Femur (tissue), 1 donor: ENCODE results near the gene SEC16A.
"Not testable (repeated sequence)": the region's sequence is repeated elsewhere in the genome, so short reads cannot be mapped to it uniquely, and the experiment has no call there.

ENCODE experiments used
- DNase-seq: peaks from one replicate; pipeline ENCODE4 v3.0.0-alpha.2; 2017

SEC16A gene

DNA sequence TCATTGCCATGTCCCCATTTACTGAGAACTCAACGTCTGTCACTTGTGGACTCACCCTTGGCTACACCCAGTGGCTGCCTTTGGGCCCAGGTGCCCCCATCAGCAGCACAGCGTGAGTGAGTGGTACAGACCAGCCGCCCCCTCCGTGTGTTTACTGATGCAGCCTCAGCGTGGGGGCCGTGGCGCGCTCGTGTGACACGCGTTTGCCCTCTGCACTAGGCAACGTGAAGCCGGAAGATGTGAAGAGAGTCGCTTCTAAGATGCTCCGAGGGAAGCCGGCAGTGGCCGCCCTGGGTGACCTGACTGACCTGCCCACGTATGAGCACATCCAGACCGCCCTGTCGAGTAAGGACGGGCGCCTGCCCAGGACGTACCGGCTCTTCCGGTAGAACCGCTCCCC is 60.0 kb downstream of the SEC16A start:
- no peak for DNase-seq

DNA sequence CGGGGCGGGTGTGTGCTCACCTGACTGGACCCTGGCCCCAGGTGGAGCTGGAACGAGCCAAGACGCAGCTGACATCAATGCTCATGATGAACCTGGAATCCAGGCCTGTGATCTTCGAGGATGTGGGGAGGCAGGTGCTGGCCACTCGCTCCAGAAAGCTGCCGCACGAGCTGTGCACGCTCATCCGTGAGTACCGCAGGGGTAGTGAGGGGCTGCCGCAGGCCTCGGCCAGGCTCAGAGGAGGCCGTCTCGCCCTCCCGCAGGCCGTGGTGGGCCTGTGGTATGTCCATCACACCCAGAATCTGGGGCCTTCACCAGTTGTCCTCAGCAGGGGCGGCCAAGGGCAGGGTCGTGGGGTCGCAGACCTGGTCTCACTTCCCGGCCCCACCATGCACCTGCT is 61.0 kb downstream of the SEC16A start:
- DNase-seq: no peak

DNA sequence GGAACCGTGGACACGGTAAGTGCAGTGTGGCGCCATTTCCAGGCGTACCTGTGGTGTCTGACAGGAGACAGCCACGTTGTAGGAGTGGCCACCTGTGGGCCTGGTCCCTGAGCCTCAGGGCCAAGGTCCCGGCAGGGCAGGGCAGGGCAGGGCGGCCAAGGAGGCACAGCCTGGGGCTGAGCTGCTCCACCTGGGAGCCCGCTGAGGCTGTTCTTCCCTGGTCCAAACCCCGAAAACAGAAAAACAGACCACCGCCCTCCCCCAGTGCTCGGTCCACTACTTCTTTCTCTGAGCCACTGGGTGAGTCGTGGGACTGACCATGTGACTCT is 63.8 kb downstream of the SEC16A start:
- DNase-seq: no peak

DNA sequence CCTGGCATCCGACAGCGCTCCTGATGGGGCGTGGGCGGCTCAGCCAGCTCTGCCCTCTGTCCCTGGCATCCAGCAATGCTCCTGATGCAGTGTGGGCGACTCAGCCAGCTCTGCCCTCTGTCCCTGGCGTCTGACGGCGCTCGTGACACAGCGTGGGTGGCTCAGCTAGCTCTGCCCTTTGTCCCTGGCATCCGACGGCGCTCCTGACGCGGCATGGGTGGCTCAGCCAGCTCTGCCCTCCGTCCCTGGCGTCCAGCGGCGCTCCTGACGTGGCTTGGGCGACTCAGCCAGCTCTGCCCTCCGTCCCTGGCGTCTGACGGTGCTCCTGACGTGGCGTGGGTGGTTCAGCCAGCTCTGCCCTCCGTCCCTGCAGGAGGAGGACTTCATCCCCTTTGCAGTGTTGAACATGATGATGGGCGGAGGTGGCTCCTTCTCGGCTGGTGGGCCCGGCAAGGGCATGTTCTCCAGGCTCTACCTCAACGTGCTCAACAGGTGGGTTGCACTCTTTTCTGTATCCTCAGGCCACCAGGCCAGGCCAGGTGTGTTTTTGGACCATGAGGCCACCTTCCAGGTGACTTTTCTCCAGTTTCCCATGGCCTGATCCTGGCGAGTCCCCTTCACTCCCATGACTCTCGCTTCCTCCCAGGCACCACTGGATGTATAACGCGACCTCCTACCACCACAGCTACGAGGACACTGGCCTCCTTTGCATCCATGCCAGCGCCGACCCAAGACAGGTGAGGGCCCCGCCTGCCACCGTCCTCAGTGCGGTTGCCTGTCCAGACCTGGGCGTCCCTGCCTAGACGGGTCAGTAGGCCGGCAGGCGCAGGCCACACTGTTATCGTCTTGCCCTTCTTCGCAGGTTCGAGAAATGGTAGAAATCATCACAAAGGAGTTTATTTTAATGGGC is 64.4 kb downstream of the SEC16A start:
- DNase-seq: no peak

DNA sequence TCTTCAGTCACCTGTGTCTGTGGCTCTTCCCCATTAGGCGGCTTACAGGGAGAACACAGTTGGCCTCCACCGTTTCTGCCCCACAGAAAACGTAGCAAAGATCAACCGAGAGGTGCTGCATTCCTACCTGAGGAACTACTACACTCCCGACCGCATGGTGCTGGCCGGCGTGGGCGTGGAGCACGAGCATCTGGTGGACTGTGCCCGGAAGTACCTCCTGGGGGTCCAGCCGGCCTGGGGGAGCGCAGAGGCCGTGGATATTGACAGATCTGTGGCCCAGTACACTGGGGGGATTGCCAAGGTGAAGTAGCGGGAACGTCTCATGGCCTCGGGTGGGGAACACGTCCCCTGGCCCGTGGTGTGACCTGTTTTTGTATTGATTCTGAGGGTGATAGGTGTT is 65.9 kb downstream of the SEC16A start:
- no peak for DNase-seq

DNA sequence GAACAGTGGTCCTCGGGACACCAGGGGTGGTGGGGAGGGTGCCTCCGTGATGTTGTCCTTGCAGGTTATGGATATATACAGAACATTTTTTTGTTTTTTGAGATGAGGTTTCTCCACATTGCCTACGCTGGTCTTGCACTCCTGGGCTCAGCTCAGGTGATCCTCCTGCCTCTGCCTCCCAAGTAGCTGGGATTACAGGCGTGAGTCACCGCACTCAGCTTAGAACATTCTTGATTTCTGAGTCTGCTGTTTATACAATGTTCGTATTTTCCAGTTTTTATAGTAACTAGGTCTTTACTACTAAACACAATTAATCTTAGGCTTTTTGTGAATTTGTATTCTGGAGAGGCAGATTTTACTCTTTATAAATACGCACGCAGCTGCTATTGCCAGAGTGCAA is 66.4 kb downstream of the SEC16A start:
- no peak for DNase-seq

DNA sequence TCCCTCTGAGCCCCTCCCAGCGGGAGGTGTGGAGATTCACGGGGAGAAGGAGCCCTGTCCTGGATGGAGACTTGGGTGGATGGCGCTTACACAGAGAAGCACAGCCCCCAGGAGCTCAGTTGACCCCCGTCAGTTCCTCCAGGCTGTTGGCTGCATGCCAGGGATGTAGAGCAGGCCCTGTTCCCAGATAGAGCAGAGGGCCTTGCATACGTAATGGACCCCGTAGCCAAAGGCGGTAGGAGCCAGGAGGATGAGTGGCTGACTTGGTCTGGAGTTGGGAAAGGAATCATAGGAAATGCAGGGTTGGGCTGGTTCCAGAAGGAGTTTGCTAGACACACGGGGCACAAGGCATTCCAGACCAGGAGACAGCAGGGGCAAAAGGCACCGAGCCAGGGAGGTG is 69.9 kb downstream of the SEC16A start:
- DNase-seq: no peak

DNA sequence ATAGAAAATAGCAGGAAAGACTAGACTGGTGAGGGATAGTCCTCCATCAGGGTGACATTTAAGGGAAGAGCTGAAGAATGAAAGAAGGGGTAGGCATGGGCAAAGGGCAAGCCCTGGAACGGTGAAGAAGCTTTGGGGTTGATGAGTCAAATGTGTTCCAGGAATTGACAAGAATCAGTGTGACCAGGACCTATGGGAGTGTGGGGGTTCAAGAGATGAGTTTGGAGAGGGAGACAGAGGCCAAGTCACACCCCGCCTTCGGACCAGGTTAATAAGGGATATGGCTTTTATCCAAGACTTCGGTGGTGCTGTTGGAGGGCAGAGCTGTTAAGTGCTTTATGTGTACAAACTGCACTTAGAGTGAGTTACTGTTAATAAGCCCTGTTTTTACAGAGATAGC is 71.5 kb downstream of the SEC16A start:
- DNase-seq: no peak

DNA sequence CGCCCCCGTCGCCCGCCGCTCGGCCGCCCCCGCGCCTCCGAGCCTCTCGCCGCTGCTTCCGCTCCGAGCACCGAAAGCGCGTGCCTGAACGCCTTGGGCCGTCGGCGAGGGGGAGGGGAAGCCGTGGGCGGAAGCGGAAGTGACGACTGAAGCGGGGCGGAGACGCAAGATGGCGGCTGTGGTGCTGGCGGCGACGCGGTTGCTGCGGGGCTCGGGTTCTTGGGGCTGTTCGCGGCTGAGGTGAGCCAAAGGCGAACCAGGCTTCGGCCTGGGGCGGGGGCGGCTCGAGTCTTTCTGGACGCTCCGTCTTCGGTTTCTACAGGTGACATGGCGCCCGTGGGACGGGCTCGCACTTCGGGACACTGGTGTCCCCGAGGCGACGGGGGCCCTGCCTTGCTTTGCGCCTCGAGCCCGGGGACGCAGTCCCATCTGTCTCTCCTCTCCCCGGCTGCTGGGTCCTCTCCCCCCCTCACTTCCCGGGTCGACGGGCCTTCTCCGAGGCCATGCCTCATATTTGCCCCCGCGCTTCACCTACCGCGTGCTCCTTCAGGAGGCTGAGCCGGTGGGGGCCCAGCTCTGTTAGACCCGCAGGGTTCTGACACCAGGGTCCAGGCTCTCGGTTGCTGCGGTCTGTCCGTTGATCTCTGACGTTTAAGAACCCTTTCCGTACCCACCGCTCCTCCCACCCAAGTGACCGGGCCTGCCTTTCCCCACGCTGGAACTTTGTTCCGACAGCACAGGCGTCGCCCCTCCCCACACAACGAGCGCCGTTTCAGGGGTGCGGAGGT is 72.1 kb downstream of the SEC16A start, which contains the start of the genes ENTR1 and PMPCA:
Gene ENTR1, minus strand, starts transcription at position 115 of the 788 bp plus-strand sequence. CDS start 217 bp downstream, outside the sequence.
Gene PMPCA, plus strand, starts transcription at position 159 of the 788 bp plus-strand sequence. Its CDS starts 11 bp downstream, at position 170.
- DNase-seq: peak; percentile 95

DNA sequence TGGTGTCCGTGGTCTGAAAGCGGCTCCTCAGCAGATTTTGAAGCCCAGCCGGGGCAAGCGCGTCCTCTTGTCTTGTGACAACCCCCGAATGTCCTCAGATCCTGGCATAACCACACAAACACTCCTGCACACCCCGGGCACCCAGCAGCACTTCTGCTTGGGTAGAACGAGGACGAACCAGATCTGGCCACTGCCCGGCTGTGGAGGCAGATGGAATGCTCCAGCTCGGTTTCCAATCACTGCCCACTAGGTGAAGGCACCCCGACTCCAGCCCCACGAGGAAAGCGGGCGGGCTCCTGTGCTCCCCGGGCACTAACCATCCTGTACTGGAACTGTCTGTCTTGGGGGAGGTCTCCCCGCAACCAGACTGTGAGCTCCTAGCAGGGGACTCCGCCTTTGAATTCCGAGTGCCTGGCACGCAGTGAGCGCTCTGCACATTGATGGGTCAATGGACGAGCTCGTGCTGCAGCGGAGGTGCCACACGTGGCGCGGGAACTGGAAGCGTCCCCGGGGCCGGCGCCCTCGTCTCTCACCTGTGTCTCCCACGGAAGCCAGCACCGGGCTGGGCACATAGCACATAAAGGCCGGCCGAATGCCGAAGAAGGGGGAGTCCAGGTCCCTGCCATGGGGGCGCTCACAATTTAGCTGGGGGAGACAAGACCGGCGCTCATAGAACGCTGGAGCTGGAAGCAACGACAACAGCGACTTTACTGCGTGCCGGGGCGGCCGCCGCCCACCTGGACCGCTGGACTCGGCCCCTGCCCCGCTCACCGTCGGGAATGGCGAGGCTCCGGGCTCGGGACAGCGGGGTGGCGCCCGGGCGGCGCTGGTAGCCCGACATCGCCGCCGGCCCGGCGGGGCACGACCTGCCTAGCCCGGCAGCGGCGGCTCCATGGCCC is 73.0 kb downstream of the SEC16A start:
- peak; percentile 45 for DNase-seq

DNA sequence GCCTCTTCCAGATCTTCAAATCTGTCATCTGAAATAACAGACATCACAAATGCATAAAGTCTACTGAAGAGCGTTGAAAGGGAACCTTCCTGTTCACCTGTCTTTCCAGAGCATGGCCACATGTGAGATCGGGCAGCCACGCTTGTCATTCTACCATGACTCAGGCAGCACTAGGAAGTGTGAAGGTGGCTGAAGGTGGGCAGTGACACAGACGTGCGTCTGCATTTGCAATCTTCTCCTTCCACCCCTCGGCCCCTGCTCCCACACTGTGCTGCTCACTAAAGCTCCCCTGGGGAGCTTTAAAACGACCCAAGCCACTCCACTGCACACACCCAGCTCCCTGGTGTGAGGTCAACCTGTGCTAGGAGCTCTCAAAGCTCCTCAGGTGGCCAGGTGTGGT is 74.9 kb downstream of the SEC16A start:
- DNase-seq: no peak

DNA sequence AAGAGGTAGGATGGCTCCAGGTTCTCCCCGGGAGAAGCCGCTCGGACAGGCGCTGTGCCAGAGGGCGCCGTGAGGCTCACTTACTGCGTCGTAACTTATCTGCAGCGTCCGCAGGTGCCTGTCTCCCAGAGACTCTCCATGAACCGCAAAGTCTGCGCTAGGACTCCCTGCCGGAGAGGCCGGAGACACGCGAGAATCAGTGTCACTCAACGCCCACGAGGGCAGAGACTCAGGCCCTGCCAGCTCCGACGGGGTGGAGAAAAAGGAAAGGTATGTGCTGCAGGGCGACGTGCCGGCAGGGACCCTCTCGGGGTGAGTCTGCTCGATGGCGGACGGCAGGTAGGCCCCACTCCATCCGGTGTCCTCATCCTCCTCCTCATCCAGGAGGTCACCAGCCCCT is 75.8 kb downstream of the SEC16A start:
- DNase-seq: not testable (repeated sequence)

DNA sequence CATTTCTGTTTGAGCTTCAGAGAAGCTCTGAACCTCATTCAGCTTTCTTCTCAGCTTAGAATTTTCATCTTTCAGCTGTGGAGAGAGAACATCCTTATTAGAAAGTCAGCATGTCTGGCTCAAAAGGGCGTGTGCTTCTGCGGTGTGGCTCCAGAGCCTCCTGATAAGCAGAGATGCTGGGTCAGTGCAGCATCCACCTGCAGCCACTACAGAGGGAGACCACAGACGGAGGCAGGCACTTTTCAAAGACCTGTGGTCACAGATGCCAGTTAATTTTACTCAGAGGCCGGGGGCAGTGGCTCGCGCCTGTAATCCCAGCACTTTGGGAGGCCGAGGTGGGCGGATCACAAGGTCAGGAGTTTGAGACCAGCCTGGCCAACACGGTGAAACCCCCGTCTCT is 76.9 kb downstream of the SEC16A start:
- not testable (repeated sequence) for DNase-seq

DNA sequence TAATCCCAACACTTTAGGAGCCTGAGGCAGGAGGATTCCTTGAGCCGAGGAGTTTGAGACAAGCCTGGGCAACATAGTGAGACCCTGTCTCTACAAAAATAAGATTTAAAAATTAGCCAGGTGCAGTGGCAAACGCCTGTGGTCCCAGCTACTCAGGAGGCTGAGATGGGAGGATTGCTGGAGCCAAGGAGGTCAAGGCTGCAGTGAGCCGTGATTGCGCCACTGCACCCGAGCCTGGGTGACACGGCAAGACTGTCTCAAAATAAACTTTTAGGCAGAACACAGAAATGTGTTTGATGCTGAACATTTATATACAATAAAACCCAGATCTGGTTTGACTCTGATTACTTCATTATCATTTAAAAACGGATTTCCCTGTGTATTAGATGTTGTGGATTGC is 77.4 kb downstream of the SEC16A start:
- DNase-seq: no peak

DNA sequence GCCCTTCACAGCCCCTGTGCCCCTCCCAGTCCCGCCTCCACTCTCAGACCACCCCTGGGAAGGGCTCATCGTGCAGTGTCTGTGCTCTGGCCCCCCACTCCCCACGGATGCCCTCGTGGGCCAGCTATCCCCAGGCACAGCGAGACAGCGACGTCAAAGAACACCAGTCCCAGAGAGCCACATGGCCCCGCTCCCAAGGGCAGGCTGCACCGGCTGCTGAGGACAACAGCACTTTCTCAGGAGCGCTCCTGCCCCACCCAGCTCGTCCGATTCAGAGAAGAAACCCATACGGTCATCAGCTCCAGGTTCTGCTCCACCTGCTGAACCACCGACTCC is 78.1 kb downstream of the SEC16A start:
- no peak for DNase-seq

DNA sequence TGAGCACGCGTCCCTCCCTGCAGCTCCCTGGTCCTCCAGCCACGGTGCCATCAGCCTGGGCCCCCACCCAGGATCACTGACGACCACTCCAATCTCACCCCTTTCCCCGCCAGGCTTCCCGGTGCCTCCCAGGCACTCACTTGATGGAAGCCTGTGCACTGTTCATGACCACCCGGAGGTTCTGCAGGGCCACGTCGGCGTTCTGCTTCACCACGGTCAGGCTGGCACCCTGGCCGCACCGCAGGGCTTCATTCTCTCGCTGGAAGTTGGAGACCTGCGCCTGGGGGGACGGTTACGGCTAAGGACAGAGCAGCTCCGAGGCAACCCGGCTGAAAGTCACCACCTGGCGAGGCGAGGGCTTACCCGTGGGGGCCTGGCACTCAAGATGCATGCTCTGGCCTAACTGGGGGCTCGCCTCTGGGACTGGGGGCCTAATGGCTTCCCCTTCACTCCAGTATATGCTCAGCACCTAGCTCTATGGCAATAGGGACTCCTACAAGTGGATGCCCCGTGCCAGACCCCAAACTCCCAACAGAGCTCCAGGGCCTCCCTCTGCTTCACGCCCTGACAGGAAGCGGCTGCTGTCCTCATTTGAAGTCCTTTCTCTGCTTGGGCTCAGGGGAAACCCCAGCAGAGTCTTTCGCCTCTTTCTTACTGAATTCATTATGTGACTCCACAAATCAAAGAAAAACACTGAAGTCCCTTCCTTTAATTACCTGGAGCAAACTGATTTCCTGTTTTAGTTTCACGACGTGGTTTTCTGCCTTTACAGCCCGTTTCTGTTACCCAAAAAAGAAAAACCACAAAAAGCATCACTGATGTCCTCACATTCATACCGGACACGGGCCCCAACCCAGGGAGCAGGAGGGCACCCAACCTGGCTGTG is 78.7 kb downstream of the SEC16A start:
- no peak for DNase-seq

DNA sequence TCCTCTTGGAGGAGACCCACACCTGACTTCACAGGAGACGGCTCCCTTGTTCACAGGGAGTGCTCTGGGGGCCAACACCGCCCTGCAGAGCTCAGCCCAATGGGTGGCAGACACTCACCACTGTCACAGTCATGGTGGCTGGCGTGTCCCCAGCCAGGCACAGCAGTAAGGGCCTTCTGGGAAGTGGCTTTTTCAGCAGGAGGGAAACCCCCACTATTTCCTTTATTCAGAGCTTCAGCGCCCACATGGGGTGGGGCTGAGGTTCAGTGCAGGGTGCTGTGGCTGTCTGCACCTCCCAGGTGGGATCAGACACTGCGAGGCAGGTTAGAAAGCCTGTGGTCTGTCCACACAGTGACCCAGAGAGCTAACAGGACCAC is 79.3 kb downstream of the SEC16A start:
- no peak for DNase-seq

DNA sequence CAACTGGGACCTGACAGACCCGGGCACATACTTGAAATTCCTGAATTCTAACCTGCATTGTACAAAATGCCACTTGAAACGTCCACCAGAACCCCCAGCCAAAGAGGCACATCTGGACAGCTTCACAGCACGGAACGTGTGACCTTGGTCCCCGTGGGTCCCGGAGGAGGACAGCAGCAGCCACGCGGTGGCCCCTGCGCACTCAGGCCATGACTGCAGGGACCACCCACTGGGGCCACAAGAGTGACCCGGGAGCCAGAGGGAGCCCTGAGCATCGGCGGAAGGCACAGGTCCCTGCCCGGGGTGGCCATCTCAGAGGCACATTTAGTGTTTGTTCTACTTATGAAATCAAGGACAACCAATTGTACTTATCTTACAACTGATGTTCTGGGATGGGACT is 80.8 kb downstream of the SEC16A start:
- no peak for DNase-seq

DNA sequence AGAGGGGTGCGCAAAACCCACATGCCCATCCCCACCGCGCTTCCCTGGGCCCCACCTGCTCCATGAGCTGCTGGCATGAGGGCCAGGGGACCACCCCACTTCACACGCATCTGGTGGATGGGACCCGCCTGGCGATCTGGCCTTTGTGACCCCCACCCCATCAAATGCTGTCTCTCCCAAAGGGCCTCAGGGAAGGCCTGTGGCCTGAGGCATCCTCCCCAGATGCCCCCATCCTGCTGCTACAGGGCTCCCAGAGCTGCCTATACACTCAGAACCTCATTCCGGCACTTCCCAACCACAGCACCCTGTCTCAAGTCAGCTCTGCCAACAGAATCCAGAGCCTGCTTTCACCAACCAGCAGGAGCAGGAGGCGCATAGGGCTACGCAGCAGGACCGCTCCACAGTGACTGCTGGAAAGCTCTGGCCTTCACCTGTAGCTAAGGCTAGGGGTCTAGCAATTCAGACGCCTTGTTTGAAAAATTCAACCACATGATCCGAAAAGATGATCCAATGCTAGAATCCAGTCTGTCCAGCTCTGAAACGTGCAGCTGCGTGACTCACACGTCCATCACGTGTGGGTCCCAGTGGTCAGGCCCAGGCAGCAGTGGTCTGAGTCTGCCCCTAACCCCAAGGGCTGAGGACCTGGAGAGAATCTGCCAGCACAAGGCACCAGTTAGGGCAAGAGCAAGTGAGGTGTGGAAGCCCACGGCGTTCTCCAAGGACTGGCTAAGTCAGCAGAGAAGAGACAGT is 81.5 kb downstream of the SEC16A start:
- no peak for DNase-seq

DNA sequence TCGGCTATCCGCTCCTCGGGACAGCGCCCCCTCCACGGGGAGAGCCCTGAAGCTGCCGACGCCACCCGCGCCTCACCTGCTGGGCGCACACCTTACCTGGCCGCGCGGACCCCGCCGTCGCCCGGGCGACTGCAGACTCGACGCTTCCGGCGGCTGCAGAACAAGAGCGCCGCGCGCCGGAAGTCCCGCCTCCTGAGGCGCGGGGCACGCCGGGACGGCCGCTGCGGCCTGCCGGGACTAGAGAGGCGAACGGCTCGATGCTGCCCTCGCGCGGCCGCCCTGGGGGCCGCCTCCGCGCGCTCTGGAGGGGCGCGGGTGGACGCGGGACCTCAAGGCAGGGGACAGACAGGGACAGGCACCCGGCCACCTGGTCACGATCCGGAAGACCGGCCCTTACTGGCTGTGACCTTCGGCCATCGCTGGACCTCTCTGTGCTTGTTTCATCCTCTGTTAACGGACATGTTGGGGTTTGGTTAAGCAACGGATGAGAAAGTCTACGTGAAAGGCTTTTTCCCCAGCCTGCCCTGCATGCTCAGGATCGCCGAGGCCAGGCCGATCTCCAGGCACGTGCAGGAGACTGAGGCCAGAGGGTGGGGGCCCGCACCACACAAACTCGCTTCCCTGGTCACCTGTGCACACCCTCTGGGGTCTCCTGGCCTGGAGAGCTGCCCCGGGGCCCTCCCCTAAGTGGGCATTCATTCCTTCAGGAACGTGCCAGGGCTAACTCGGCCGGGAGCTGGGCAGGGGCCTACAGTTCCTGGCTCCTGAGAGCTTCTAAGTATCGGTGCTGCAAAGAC is 82.6 kb downstream of the SEC16A start, which contains the start of gene SNAPC4:
Gene SNAPC4, minus strand, starts transcription at position 133 of the 797 bp plus-strand sequence. CDS start 1,742 bp downstream, outside the sequence.
- DNase-seq: peak; percentile 92
